ENCODE data around the gene RGL2.

GRCh38 chr6:33321227-33321626, 22.5 kb upstream of the RGL2 start:
- TF ChIP-seq CTCF (conservative IDR thresholded peaks at IDR 0.05; ENCODE audit: low read depth, low read length) (no peak), EZH2 (IDR thresholded peaks at IDR 0.05; ENCODE audit: borderline replicate concordance, low read depth, low read length, poor library complexity, severe bottlenecking) (no peak)
